SH-SY5Y (cell line): ENCODE data around the gene ATG2A.

Source experiments
- GATA2 ChIP-seq: IDR thresholded peaks from 2 replicates; pipeline ENCODE4 v1.6.1; 2011; ENCODE audit warnings: mild to moderate bottlenecking, low read depth, low read length
- GATA3 ChIP-seq: IDR thresholded peaks from 2 replicates; pipeline ENCODE4 v1.6.1; 2011; ENCODE audit warnings: low read depth, mild to moderate bottlenecking, low read length, moderate library complexity

GRCh38 chr11:64880240-64881001 is 36.6 kb downstream of the ATG2A start:
- TF ChIP-seq GATA3 (no peak), GATA2 (no peak)
